Measurements from ENCODE around the gene TFB2M. TPM values are rescaled to one million over a fixed set of nuclear protein-coding genes. Genes with fewer than 3 reads are reported as not detected.

The TFB2M gene
- total and polyA plus RNA-seq, 2 donors (not counting 1 experiment from before 2014, with no cell fraction given): 8.8 to 11.6 TPM

DNA sequence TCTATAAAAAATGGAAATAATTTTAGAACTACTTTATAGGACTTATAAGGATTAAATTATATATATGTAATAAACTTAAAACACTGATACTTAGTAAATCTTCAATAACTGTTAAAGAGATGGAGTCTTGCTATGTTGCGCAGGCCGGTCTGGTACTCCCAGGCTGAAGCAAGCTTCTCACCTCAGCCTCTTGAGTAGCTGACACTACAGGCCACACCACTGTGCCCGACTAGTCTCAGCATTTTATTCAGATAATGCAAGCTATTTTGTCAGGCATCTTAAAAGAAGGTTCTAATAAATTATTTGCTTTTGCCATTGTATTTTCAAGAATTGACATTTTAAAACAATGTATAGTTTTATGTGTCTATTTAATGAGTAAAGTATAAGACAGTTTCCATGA lies 21.0 kb upstream of the TFB2M start:
- Mint-ChIP-seq H3K4me1 (peaks cover 35% of the 10 kb centered on the region), H3K9me3 (ENCODE audit: insufficient read depth) (peaks cover 3% of the 10 kb centered on the region), H3K27me3 (no peaks in the 10 kb centered on the region), H3K4me3 (no peak overlapping the region), H3K27ac (no peak overlapping the region)
- intact Hi-C loops (cut with micrococcal nuclease): no loop called here
- peaks cover 1 to 18% of the 10 kb centered on the region in 2 experiments for H3K36me3 ChIP-seq (replicated peaks in 1 of 2; ENCODE audit: control extremely low read depth in 1 of 2, control insufficient read depth in 1 of 2, extremely low read depth in 1 of 2, insufficient read depth in 2 of 2, low read length in 1 of 2)
- no peak overlapping the region for H2AFZ ChIP-seq (ENCODE audit: insufficient read depth, low read depth, low read length, poor library complexity, severe bottlenecking)
- TF ChIP-seq, protein P1, sequence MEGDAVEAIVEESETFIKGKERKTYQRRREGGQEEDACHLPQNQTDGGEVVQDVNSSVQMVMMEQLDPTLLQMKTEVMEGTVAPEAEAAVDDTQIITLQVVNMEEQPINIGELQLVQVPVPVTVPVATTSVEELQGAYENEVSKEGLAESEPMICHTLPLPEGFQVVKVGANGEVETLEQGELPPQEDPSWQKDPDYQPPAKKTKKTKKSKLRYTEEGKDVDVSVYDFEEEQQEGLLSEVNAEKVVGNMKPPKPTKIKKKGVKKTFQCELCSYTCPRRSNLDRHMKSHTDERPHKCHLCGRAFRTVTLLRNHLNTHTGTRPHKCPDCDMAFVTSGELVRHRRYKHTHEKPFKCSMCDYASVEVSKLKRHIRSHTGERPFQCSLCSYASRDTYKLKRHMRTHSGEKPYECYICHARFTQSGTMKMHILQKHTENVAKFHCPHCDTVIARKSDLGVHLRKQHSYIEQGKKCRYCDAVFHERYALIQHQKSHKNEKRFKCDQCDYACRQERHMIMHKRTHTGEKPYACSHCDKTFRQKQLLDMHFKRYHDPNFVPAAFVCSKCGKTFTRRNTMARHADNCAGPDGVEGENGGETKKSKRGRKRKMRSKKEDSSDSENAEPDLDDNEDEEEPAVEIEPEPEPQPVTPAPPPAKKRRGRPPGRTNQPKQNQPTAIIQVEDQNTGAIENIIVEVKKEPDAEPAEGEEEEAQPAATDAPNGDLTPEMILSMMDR (IDR thresholded peaks at IDR 0.05): no peak
- no peak overlapping the region for H3K9ac ChIP-seq (ENCODE audit: low read length)
- peaks cover 0 to 5% (median 3%) of the 10 kb centered on the region in 3 donors for H3K9me3 ChIP-seq (ENCODE audit: control extremely low read depth in 1 of 3, control insufficient read depth in 2 of 3, insufficient read depth in 1 of 3, low read length in 2 of 3)
- H3K4me2 ChIP-seq (replicated peaks; ENCODE audit: low read depth, low read length, poor library complexity, severe bottlenecking): no peak overlapping the region
- no peak overlapping the region for H3K4me3 ChIP-seq (ENCODE audit: control extremely low read depth in 1 of 5, extremely low read depth in 1 of 5, insufficient read depth in 1 of 5, low read depth in 2 of 5, low read length in 4 of 5)
- H3K27ac ChIP-seq (ENCODE audit: low read length in 2 of 2): no peak overlapping the region
- WGBS (ENCODE audit: insufficient coverage): 100% methylated on average over 1 of the region's 3 CpGs
- ATAC-seq (ENCODE audit: low read depth) (no peak), DNase-seq (no peak)
- H3K4me1 ChIP-seq (ENCODE audit: control insufficient read depth in 2 of 2, insufficient read depth in 2 of 2, low read length in 2 of 2): no peaks in the 10 kb centered on the region
- ChIA-PET POLR2A (no interaction called here), CTCF (no interaction called here)
- no peaks in the 10 kb centered on the region for H3K27me3 ChIP-seq (replicated peaks in 1 of 4; ENCODE audit: control extremely low read depth in 1 of 4, control insufficient read depth in 3 of 4, insufficient read depth in 4 of 4, low read length in 3 of 4)
- H3K79me2 ChIP-seq (ENCODE audit: control insufficient read depth, insufficient read depth, low read length): peaks cover 77% of the 10 kb centered on the region
- peaks cover 53% of the 10 kb centered on the region for H4K20me1 ChIP-seq (ENCODE audit: control insufficient read depth, insufficient read depth, low read length, poor library complexity, severe bottlenecking)

DNA sequence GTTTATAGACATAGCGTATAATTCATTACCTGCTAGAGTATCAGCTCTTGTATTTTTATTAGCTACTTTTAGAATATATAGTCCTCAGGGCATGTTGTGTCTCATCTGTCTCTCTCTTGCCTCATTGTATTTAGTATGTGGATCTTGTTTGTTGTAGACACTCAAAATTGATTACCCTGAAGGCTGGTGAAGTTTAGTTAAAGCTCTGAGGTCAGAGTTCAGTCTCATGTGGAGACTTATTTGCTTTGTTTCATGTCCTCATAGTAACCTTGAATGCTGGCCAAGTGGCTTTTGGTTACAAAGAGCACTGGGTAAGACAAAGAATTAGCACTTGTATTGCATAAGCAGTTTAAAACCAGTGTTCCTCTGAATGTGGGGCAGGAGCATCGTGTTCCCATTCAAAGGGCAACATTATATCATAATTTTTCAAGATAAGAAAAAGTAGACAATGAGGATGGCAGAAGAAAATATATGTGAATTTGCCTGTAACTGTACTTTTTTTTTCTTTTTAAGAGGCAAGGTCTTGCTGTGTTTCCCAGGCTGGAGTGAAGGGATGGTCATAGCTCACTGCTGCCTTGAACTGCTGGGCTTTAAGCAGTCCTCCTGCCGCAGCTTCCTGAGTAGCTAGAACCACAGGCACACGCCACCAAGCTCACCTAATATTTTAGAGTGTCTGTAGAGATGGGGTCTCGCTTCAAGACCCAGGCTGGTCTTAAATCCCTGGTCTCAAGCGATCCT lies 17.6 kb upstream of the TFB2M start:
- Histone ChIP-seq H3K9me3 (ENCODE audit: control extremely low read depth in 1 of 3, control insufficient read depth in 2 of 3, insufficient read depth in 1 of 3, low read length in 2 of 3) (no peaks in the 10 kb centered on the region), H3K27ac (ENCODE audit: low read length in 2 of 2) (no peak overlapping the region), H3K4me3 (ENCODE audit: control extremely low read depth in 1 of 5, extremely low read depth in 1 of 5, insufficient read depth in 1 of 5, low read depth in 2 of 5, low read length in 4 of 5) (no peak overlapping the region), H3K4me2 (replicated peaks; ENCODE audit: low read depth, low read length, poor library complexity, severe bottlenecking) (no peak overlapping the region), H3K27me3 (replicated peaks in 1 of 4; ENCODE audit: control extremely low read depth in 1 of 4, control insufficient read depth in 3 of 4, insufficient read depth in 4 of 4, low read length in 3 of 4) (no peaks in the 10 kb centered on the region), H4K20me1 (ENCODE audit: control insufficient read depth, insufficient read depth, low read length, poor library complexity, severe bottlenecking) (peaks cover 49% of the 10 kb centered on the region), H3K9ac (ENCODE audit: low read length) (no peak overlapping the region), H3K4me1 (ENCODE audit: control insufficient read depth in 2 of 2, insufficient read depth in 2 of 2, low read length in 2 of 2) (peaks cover 15 to 23% of the 10 kb centered on the region in 2 donors), H2AFZ (ENCODE audit: insufficient read depth, low read depth, low read length, poor library complexity, severe bottlenecking) (no peak overlapping the region), H3K36me3 (replicated peaks in 1 of 2; ENCODE audit: control extremely low read depth in 1 of 2, control insufficient read depth in 1 of 2, extremely low read depth in 1 of 2, insufficient read depth in 2 of 2, low read length in 1 of 2) (peaks cover 0 to 12% of the 10 kb centered on the region in 2 experiments), H3K79me2 (ENCODE audit: control insufficient read depth, insufficient read depth, low read length) (peaks cover 86% of the 10 kb centered on the region)
- ATAC-seq (ENCODE audit: low read depth) (no peak), DNase-seq (no peak)
- Mint-ChIP-seq H3K4me1 (peaks cover 42% of the 10 kb centered on the region), H3K27ac (no peak overlapping the region), H3K9me3 (ENCODE audit: insufficient read depth) (no peaks in the 10 kb centered on the region), H3K4me3 (no peak overlapping the region), H3K27me3 (no peaks in the 10 kb centered on the region)
- intact Hi-C loops (cut with micrococcal nuclease): no loop called here
- ChIA-PET CTCF (interaction anchor here (0.7 to 1.5 kb wide), 2 partner anchors 12 to 61 kb away, joined by 3 read pairs; no protein-coding TSS in a partner anchor), POLR2A (no interaction called here)
- TF ChIP-seq, protein P1 (IDR thresholded peaks at IDR 0.05): no peak
- no peak for TF ChIP-seq EZH2 (IDR thresholded peaks at IDR 0.05; ENCODE audit: borderline replicate concordance, insufficient read depth, low read depth, low read length, poor library complexity, severe bottlenecking)
- WGBS (ENCODE audit: insufficient coverage): no CpG with 5 or more reads among the region's 6 CpGs

All from B cell (primary cell).